Caco-2 (cell line): ENCODE data around the gene SIDT1. TPM values are rescaled to one million over a fixed set of nuclear protein-coding genes. Genes with fewer than 3 reads are reported as not detected.

Source experiments
- BruUV-seq: library from RNA; stranded (reverse); fragments of 400-500 nt; replicated peaks from 2 replicates; lab custom pipeline; 2021; lab: Mats Ljungman, UMichigan
- CTCF ChIA-PET: fragments of 300-600 bp; sonication (Branson Sonifier 250); formaldehyde crosslinking; loops from one replicate; lab custom pipeline; 2022; ENCODE audit warnings: antibody characterized with exemption; lab: Charles Lee
- POLR2A ChIA-PET: fragments of 300-600 bp; sonication (Branson Sonifier 250); formaldehyde crosslinking; loops from one replicate; lab custom pipeline; 2022; ENCODE audit warnings: antibody characterized with exemption; lab: Charles Lee
- DNase-seq, 2 experiments: peaks; one replicate each; pipeline versions ENCODE4 v3.0.0 to v3.0.0-alpha.2; 2020 to 2022
- H3K27me3 ChIP-seq: replicated peaks from 2 replicates; pipeline ENCODE4 v1.6.0; 2011; ENCODE audit warnings: low read length; ENCODE audit not compliant: control insufficient read depth, insufficient read depth
- H3K36me3 ChIP-seq: 2 replicates; pipeline ENCODE4 v1.5.1; 2011; ENCODE audit warnings: low read length; ENCODE audit not compliant: control insufficient read depth, insufficient read depth
- H3K4me1 ChIP-seq: fragments of 250-450 bp; sonication (Bioruptor Pico); 2 replicates; pipeline ENCODE4 v1.5.1; 2020; ENCODE audit warnings: mild to moderate bottlenecking
- H3K4me3 ChIP-seq: 2 replicates; pipeline ENCODE4 v1.5.1; 2011; ENCODE audit warnings: low read depth, mild to moderate bottlenecking, control low read depth, low read length
- H3K9me3 ChIP-seq: fragments of 250-450 bp; sonication (Bioruptor Pico); 2 replicates; pipeline ENCODE4 v1.5.1; 2020; ENCODE audit warnings: mild to moderate bottlenecking, moderate library complexity
- H3K27ac Mint-ChIP-seq: one replicate; pipeline ENCODE4 v1.8.0; 2022; ENCODE audit warnings: mixed read lengths; ENCODE audit not compliant: unreplicated experiment
- H3K27me3 Mint-ChIP-seq: one replicate; pipeline ENCODE4 v1.8.0; 2022; ENCODE audit warnings: mixed read lengths; ENCODE audit not compliant: insufficient read depth, unreplicated experiment
- H3K36me3 Mint-ChIP-seq: one replicate; pipeline ENCODE4 v1.8.0; 2022; ENCODE audit warnings: mild to moderate bottlenecking, mixed read lengths; ENCODE audit not compliant: insufficient read depth, unreplicated experiment
- H3K4me1 Mint-ChIP-seq: one replicate; pipeline ENCODE4 v1.8.0; 2022; ENCODE audit warnings: low read depth, mixed read lengths; ENCODE audit not compliant: unreplicated experiment
- H3K4me3 Mint-ChIP-seq: one replicate; pipeline ENCODE4 v1.8.0; 2022; ENCODE audit warnings: mild to moderate bottlenecking, moderate library complexity, mixed read lengths; ENCODE audit not compliant: unreplicated experiment
- H3K9me3 Mint-ChIP-seq: one replicate; pipeline ENCODE4 v1.8.0; 2022; ENCODE audit warnings: mixed read lengths; ENCODE audit not compliant: unreplicated experiment
- intact Hi-C: fragments of 100-400 bp; cut with micrococcal nuclease; formaldehyde crosslinking; loops from one replicate; pipeline ENCODE4 v1.10.0; 2022; ENCODE audit not compliant: unreplicated experiment
- total RNA-seq: library from RNA; stranded (reverse); gene quantifications from 2 replicates; pipeline ENCODE4 v1.2.3, GENCODE V29; 2022
- TF ChIP-seq, protein P1 (sequence below), 2 experiments: fragments of 200-600 bp in 1 of 2; IDR thresholded peaks; 1 replicate in 1 of 2; 2 replicates in 1 of 2; pipeline versions ENCODE4 v1.5.1 to v1.8.0; 2011 to 2022; ENCODE audit warnings: antibody characterized with exemption in 1 of 2, control low read depth in 1 of 2, inconsistent platforms in 1 of 2, low read depth in 1 of 2, low read length in 1 of 2, mild to moderate bottlenecking in 1 of 2, moderate library complexity in 1 of 2; ENCODE audit not compliant: insufficient read depth in 1 of 2, severe bottlenecking in 1 of 2, unreplicated experiment in 1 of 2

SIDT1 gene
- total RNA-seq, 1 experiment from 2014 or later = 0.84 TPM

DNA sequence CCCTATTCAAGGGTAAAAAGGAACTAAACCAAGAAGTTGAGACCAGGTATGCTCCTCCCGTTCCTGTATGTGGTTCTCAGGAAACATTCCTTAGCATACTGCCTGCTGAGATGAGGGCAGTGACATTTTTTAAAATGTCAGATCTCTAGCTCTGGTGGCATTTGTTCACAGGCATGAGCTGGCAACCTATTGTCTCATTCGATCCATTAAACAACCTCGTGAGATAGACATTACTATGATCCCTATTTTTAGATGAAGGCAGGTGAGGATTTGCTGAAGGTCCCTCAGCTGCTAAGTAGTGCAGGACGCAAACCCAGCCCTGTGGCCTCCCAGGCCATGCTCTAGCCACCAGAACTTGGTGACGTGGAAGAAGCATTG lies 74.9 kb downstream of the SIDT1 start:
- Mint-ChIP-seq H3K27ac (no peak overlapping the region), H3K27me3 (peaks cover 2% of the 10 kb centered on the region), H3K4me3 (no peak overlapping the region), H3K4me1 (no peaks in the 10 kb centered on the region), H3K9me3 (no peaks in the 10 kb centered on the region), H3K36me3 (no peaks in the 10 kb centered on the region)
- DNase-seq = no peak
- H3K4me1 ChIP-seq = no peaks in the 10 kb centered on the region
- no peaks in the 10 kb centered on the region for H3K27me3 ChIP-seq
- no peaks in the 10 kb centered on the region for H3K9me3 ChIP-seq
- TF ChIP-seq, protein P1, sequence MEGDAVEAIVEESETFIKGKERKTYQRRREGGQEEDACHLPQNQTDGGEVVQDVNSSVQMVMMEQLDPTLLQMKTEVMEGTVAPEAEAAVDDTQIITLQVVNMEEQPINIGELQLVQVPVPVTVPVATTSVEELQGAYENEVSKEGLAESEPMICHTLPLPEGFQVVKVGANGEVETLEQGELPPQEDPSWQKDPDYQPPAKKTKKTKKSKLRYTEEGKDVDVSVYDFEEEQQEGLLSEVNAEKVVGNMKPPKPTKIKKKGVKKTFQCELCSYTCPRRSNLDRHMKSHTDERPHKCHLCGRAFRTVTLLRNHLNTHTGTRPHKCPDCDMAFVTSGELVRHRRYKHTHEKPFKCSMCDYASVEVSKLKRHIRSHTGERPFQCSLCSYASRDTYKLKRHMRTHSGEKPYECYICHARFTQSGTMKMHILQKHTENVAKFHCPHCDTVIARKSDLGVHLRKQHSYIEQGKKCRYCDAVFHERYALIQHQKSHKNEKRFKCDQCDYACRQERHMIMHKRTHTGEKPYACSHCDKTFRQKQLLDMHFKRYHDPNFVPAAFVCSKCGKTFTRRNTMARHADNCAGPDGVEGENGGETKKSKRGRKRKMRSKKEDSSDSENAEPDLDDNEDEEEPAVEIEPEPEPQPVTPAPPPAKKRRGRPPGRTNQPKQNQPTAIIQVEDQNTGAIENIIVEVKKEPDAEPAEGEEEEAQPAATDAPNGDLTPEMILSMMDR (IDR thresholded peaks at IDR 0.05; ENCODE audit: insufficient read depth in 1 of 2, low read depth in 1 of 2, low read length in 1 of 2, severe bottlenecking in 1 of 2, unreplicated experiment in 1 of 2) = no peak
- ChIA-PET CTCF (no interaction called here), POLR2A (no interaction called here)
- intact Hi-C loops = no loop called here
- H3K36me3 ChIP-seq = no peaks in the 10 kb centered on the region
- no peak overlapping the region for H3K4me3 ChIP-seq
- no TSS peak for BruUV-seq

DNA sequence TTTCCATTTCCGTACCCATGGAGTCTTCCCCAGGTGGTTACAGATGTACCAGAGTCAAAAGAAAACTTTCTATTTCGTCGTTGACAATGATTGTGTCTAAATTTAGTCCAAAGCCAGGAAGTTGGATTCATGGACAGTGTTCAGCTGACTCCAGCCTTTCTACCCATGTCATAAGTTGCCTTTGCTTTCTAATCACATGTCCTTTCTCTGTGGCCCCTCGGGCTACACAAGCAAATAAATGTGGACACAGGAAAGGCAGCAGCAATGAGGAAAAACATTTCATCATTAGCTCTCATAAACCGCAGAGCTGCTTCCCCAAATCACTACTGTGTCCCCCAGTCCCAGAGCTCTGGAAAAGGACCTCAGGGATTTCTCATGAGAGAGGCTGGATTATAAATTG lies 82.0 kb downstream of the SIDT1 start:
- ChIA-PET POLR2A (no interaction called here), CTCF (no interaction called here)
- Histone ChIP-seq H3K36me3 (no peaks in the 10 kb centered on the region), H3K4me3 (no peak overlapping the region), H3K4me1 (no peaks in the 10 kb centered on the region), H3K9me3 (no peaks in the 10 kb centered on the region), H3K27me3 (no peaks in the 10 kb centered on the region)
- Mint-ChIP-seq H3K4me1 (no peaks in the 10 kb centered on the region), H3K27ac (no peak overlapping the region), H3K9me3 (no peaks in the 10 kb centered on the region), H3K36me3 (no peaks in the 10 kb centered on the region), H3K27me3 (peaks cover 5% of the 10 kb centered on the region), H3K4me3 (no peak overlapping the region)
- no peak for DNase-seq
- TF ChIP-seq, protein P1 (IDR thresholded peaks at IDR 0.05; ENCODE audit: insufficient read depth in 1 of 2, low read depth in 1 of 2, low read length in 1 of 2, severe bottlenecking in 1 of 2, unreplicated experiment in 1 of 2) = no peak
- intact Hi-C loops = no loop called here
- BruUV-seq = no TSS peak

DNA sequence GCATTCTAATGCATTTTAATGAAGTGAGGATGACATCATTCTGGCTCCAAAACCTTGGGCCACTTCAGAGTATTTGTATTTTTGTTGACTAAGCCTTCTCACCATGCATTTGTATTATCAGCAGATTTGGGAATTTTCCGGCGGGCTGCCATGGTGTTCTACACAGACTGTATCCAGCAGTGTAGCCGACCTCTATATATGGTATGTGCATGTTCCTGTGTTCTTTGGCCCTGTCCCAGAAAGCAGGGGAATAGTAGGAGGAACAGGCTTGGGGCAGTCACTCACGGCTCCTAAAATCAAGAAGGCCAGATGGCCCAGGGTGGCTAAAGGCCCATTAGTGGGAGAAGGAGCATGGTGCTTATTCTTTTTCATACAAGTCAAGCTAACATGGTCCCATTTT lies 83.6 kb downstream of the SIDT1 start:
- Mint-ChIP-seq H3K9me3 (no peaks in the 10 kb centered on the region), H3K36me3 (no peaks in the 10 kb centered on the region), H3K27me3 (peaks cover 4% of the 10 kb centered on the region), H3K4me3 (no peak overlapping the region), H3K27ac (no peak overlapping the region), H3K4me1 (no peaks in the 10 kb centered on the region)
- TF ChIP-seq, protein P1 (IDR thresholded peaks at IDR 0.05; ENCODE audit: insufficient read depth in 1 of 2, low read depth in 1 of 2, low read length in 1 of 2, severe bottlenecking in 1 of 2, unreplicated experiment in 1 of 2) = no peak
- H3K36me3 ChIP-seq = no peaks in the 10 kb centered on the region
- ChIA-PET POLR2A (interaction anchor here (0.6 kb wide), 1 partner anchor 1098 kb away, joined by 4 read pairs; no protein-coding TSS in a partner anchor), CTCF (no interaction called here)
- no peaks in the 10 kb centered on the region for H3K9me3 ChIP-seq
- no peaks in the 10 kb centered on the region for H3K27me3 ChIP-seq
- no peaks in the 10 kb centered on the region for H3K4me1 ChIP-seq
- no TSS peak for BruUV-seq
- H3K4me3 ChIP-seq = no peak overlapping the region
- DNase-seq = no peak
- intact Hi-C loops = no loop called here
